HG03460 (cell line): Measurements from ENCODE around the gene ZNFX1.
"Not testable (repeated sequence)": the region's sequence is repeated elsewhere in the genome, so short reads cannot be mapped to it uniquely, and the experiment has no call there.

Experiments used
- ATAC-seq: cut with Tn5 transposase; IDR thresholded peaks from one replicate; pipeline ENCODE4 v1.9.1; 2021; ENCODE audit not compliant: unreplicated experiment

ZNFX1 gene

GRCh38 chr20:49216991-49217578 lies 60.8 kb downstream of the ZNFX1 start:
- no peak for ATAC-seq

- ATAC-seq = no peak
Observed at GRCh38 chr20:49215232-49215631, 62.6 kb downstream of the ZNFX1 start.

GRCh38 chr20:49214571-49214970 lies 63.3 kb downstream of the ZNFX1 start:
- ATAC-seq = no peak

- no peak for ATAC-seq
Observed at GRCh38 chr20:49210757-49211110, 67.1 kb downstream of the ZNFX1 start.

- ATAC-seq = no peak
Observed at GRCh38 chr20:49210101-49210756, 67.6 kb downstream of the ZNFX1 start.

GRCh38 chr20:49207076-49207475 lies 70.8 kb downstream of the ZNFX1 start:
- ATAC-seq = no peak

- ATAC-seq = no peak
Observed at GRCh38 chr20:49203746-49204145, 74.1 kb downstream of the ZNFX1 start.

- no peak for ATAC-seq
Observed at GRCh38 chr20:49203011-49203410, 74.8 kb downstream of the ZNFX1 start.

GRCh38 chr20:49199729-49200293 lies 78.0 kb downstream of the ZNFX1 start:
- ATAC-seq = no peak

GRCh38 chr20:49192944-49193518 lies 84.8 kb downstream of the ZNFX1 start:
- not testable (repeated sequence) for ATAC-seq
